GM12878 (cell line): ENCODE data around the gene SGTA. TPM values are rescaled to one million over a fixed set of nuclear protein-coding genes. Genes with fewer than 3 reads are reported as not detected.

Experiments
- ASH2L ChIP-seq: fragments of 300-600, 200-600 bp; sonication (generic); IDR thresholded peaks from 2 replicates; pipeline ENCODE4 v1.6.1; 2017; ENCODE audit warnings: low read depth, mild to moderate bottlenecking, borderline replicate concordance
- BHLHE40 ChIP-seq, 2 experiments: fragments of 450-650 bp in 1 of 2; IDR thresholded peaks; 2 replicates each; pipeline ENCODE4 v1.6.1; 2011 to 2017; ENCODE audit warnings: low read depth in 2 of 2, borderline replicate concordance in 1 of 2, improper control_type of control experiment in 1 of 2, low read length in 1 of 2, mild to moderate bottlenecking in 1 of 2
- CHD1 ChIP-seq: IDR thresholded peaks from 2 replicates; pipeline ENCODE4 v1.6.1; 2012; ENCODE audit warnings: low read depth, low read length, improper control_type of control experiment
- CREB1 ChIP-seq: IDR thresholded peaks from 2 replicates; pipeline ENCODE4 v1.6.1; 2012; ENCODE audit warnings: low read depth, mild to moderate bottlenecking, inconsistent platforms
- CREM ChIP-seq: IDR thresholded peaks from 2 replicates; pipeline ENCODE4 v1.6.1; 2014; ENCODE audit warnings: antibody characterized with exemption, low read depth
- DPF2 ChIP-seq: fragments of 450-650 bp; IDR thresholded peaks from 2 replicates; pipeline ENCODE4 v1.6.1; 2017; ENCODE audit warnings: mild to moderate bottlenecking
- E2F4 ChIP-seq: IDR thresholded peaks from 2 replicates; pipeline ENCODE4 v1.6.1; 2012; ENCODE audit warnings: low read depth, low read length, improper control_type of control experiment
- IRF3 ChIP-seq: fragments of 450-650 bp; IDR thresholded peaks from 2 replicates; pipeline ENCODE4 v1.6.1; 2014; ENCODE audit warnings: mild to moderate bottlenecking
- LARP7 ChIP-seq: fragments of 450-650 bp; IDR thresholded peaks from 2 replicates; pipeline ENCODE4 v1.6.1; 2017; ENCODE audit warnings: mild to moderate bottlenecking
- RAD21 ChIP-seq: IDR thresholded peaks from 2 replicates; pipeline ENCODE4 v1.6.1; 2011; ENCODE audit warnings: mild to moderate bottlenecking, low read depth, low read length, moderate library complexity; ENCODE audit not compliant: insufficient read depth
- RB1 ChIP-seq: fragments of 450-650 bp; formaldehyde crosslinking; IDR thresholded peaks from 2 replicates; pipeline ENCODE4 v1.6.1; 2017; ENCODE audit warnings: mild to moderate bottlenecking, borderline replicate concordance
- SMARCA5 ChIP-seq: fragments of 450-650 bp; IDR thresholded peaks from 2 replicates; pipeline ENCODE4 v1.6.1; 2017; ENCODE audit warnings: mild to moderate bottlenecking
- SUZ12 ChIP-seq: fragments of 200-600 bp; sonication (generic); IDR thresholded peaks from one replicate; pipeline ENCODE4 v1.6.1; 2018; ENCODE audit warnings: antibody characterized with exemption, mild to moderate bottlenecking; ENCODE audit not compliant: unreplicated experiment
- YY1 ChIP-seq: IDR thresholded peaks from 2 replicates; pipeline ENCODE4 v1.6.1; 2011; ENCODE audit warnings: low read depth, mild to moderate bottlenecking, low read length
- polyA plus RNA-seq, 11 experiments: library from polyadenylated mRNA; depleted of rRNA in 4 of 11; unstranded in 6 of 11; stranded (reverse) in 5 of 11; fragments of >200 nt; fragmentation: Nextera tagmentation in 4 of 11; fragmentation: Illumina TruSeq in 1 of 11; extraction: Ambion mirVana in 4 of 11; extraction: Trizol in 1 of 11; gene quantifications; 1 replicate in 1 of 11; 2 replicates in 10 of 11; pipeline versions ENCODE4 v1.2.1 to v1.2.3, GENCODE V29; 2011 to 2016; ENCODE audit warnings: inconsistent platforms in 2 of 11, missing spikeins in 2 of 11, low read depth in 1 of 11
- total RNA-seq, 4 experiments: library from RNA; depleted of rRNA in 3 of 4; stranded (reverse); fragments of >200 nt in 3 of 4; fragmentation: Illumina TruSeq in 1 of 4; extraction: Trizol in 1 of 4; gene quantifications; 2 replicates each; pipeline versions ENCODE4 v1.2.1 to v1.2.3, GENCODE V29; 2013 to 2021

SGTA gene
- total and polyA plus RNA-seq, 10 of the 15 experiments (the other 5 are each of a cell fraction or from before 2014, with no cell fraction given), result 2.0 to 102 (median 48.2) TPM

GRCh38 chr19:2775556-2776430 is 7.3 kb downstream of the SGTA start (continued):
- TF ChIP-seq E2F4, result no peak
- TF ChIP-seq SUZ12, result no peak
- TF ChIP-seq BHLHE40 (IDR thresholded peaks at IDR 0.05; ENCODE audit: borderline replicate concordance in 1 of 2, low read depth in 2 of 2, low read length in 1 of 2), result no peak
- no peak for TF ChIP-seq RB1
- no peak for TF ChIP-seq ASH2L
- TF ChIP-seq CREB1, result peak; percentile 64
- TF ChIP-seq IRF3, result no peak
- peak; percentile 39; the same call in 1 of the 2 replicates for TF ChIP-seq CREM
- no peak for TF ChIP-seq YY1
- TF ChIP-seq LARP7, result no peak
- no peak for TF ChIP-seq CHD1
- TF ChIP-seq DPF2, result no peak
- no peak for TF ChIP-seq SMARCA5
- TF ChIP-seq RAD21, result no peak
